GM12801 (cell line): ENCODE measurements around the gene PITRM1.

Experiments used
- CTCF ChIP-seq: IDR thresholded peaks from one replicate; pipeline ENCODE4 v1.5.1; 2011; ENCODE audit warnings: control low read depth; ENCODE audit not compliant: insufficient read length; ENCODE audit errors: extremely low read depth

PITRM1 gene

GRCh38 chr10:3213758-3214515 lies 41.4 kb upstream of the PITRM1 start:
- no peak for TF ChIP-seq CTCF

GRCh38 chr10:3213208-3213607 lies 40.6 kb upstream of the PITRM1 start:
- TF ChIP-seq CTCF = no peak

- no peak for TF ChIP-seq CTCF
These were observed 37.8 kb upstream of the PITRM1 start for GRCh38 chr10:3210251-3210877.

GRCh38 chr10:3208481-3209406 lies 36.2 kb upstream of the PITRM1 start:
- TF ChIP-seq CTCF = no peak

GRCh38 chr10:3207351-3207750 lies 34.8 kb upstream of the PITRM1 start:
- TF ChIP-seq CTCF = no peak

- TF ChIP-seq CTCF = no peak
These were observed 34.1 kb upstream of the PITRM1 start for GRCh38 chr10:3206511-3207157.

- TF ChIP-seq CTCF = no peak
These were observed 31.4 kb upstream of the PITRM1 start for GRCh38 chr10:3203972-3204371.
